ENCODE data around the gene HRH2.

- TF ChIP-seq GATA2 (IDR thresholded peaks at IDR 0.05; ENCODE audit: low read depth, low read length): no peak
- TF ChIP-seq GATA3 (IDR thresholded peaks at IDR 0.05; ENCODE audit: low read depth, low read length): no peak
Measured at GRCh38 chr5:175657593-175658271, at the start of gene HRH2.
